Skeletal muscle satellite cell (primary cell): Measurements from ENCODE around the gene ASPG.

ENCODE experiments used
- H3K27me3 ChIP-seq: 2 replicates; pipeline ENCODE4 v1.7.0; 2013; ENCODE audit warnings: low read length; ENCODE audit not compliant: control insufficient read depth, insufficient read depth
- H3K36me3 ChIP-seq: 2 replicates; pipeline ENCODE4 v1.7.0; 2013; ENCODE audit warnings: mild to moderate bottlenecking, control low read depth, low read length; ENCODE audit not compliant: insufficient read depth
- H3K4me1 ChIP-seq: 2 replicates; pipeline ENCODE4 v1.7.0; 2013; ENCODE audit warnings: low read length; ENCODE audit not compliant: control insufficient read depth, insufficient read depth
- H3K4me2 ChIP-seq: 2 replicates; pipeline ENCODE4 v1.7.0; 2013; ENCODE audit warnings: mild to moderate bottlenecking, low read length
- H3K4me3 ChIP-seq: 2 replicates; pipeline ENCODE4 v1.7.0; 2013; ENCODE audit warnings: low read length
- H3K9ac ChIP-seq: 2 replicates; pipeline ENCODE4 v1.7.0; 2013; ENCODE audit warnings: mild to moderate bottlenecking, low read depth, low read length, moderate library complexity
- H3K9me3 ChIP-seq: replicated peaks from 2 replicates; pipeline ENCODE4 v1.7.0; 2013; ENCODE audit warnings: mild to moderate bottlenecking, control low read depth, low read length

The ASPG gene

GRCh38 chr14:104110491-104111209 is 25.1 kb downstream of the ASPG start:
- H3K9ac ChIP-seq = no peak overlapping the region
- H3K27me3 ChIP-seq = peaks cover 12% of the 10 kb centered on the region
- no peak overlapping the region for H3K4me2 ChIP-seq
- H3K4me3 ChIP-seq = no peak overlapping the region
- no peaks in the 10 kb centered on the region for H3K9me3 ChIP-seq
- no peaks in the 10 kb centered on the region for H3K4me1 ChIP-seq
- H3K36me3 ChIP-seq = no peaks in the 10 kb centered on the region

GRCh38 chr14:104111301-104112112 is 26.0 kb downstream of the ASPG start:
- Histone ChIP-seq H3K4me3 (no peak overlapping the region), H3K27me3 (peaks cover 20% of the 10 kb centered on the region), H3K9me3 (no peaks in the 10 kb centered on the region), H3K9ac (no peak overlapping the region), H3K4me1 (no peaks in the 10 kb centered on the region), H3K4me2 (no peak overlapping the region), H3K36me3 (no peaks in the 10 kb centered on the region)

DNA sequence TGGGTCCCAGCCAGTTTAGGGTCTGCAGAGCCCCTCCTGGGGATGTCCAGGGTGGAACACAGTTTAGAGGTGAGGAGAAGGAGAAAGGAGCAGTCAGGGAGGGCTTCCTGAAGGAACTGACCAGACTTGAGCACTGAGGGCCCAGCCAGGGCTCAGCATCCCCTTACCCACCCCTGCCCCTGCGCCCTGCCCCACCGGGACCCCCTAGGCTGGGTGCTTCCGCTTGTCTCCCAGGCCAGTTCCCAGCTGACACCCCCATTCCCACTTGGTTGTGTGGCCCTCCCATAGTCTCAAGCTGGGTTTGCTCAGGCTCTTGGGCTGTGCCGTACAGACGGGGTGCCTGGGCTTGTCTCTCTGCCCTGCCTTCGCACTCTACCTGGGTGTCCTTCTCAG is 26.6 kb downstream of the ASPG start:
- Histone ChIP-seq H3K27me3 (peaks cover 23% of the 10 kb centered on the region), H3K4me3 (no peak overlapping the region), H3K36me3 (no peaks in the 10 kb centered on the region), H3K4me1 (no peaks in the 10 kb centered on the region), H3K9me3 (no peaks in the 10 kb centered on the region), H3K9ac (no peak overlapping the region), H3K4me2 (no peak overlapping the region)

DNA sequence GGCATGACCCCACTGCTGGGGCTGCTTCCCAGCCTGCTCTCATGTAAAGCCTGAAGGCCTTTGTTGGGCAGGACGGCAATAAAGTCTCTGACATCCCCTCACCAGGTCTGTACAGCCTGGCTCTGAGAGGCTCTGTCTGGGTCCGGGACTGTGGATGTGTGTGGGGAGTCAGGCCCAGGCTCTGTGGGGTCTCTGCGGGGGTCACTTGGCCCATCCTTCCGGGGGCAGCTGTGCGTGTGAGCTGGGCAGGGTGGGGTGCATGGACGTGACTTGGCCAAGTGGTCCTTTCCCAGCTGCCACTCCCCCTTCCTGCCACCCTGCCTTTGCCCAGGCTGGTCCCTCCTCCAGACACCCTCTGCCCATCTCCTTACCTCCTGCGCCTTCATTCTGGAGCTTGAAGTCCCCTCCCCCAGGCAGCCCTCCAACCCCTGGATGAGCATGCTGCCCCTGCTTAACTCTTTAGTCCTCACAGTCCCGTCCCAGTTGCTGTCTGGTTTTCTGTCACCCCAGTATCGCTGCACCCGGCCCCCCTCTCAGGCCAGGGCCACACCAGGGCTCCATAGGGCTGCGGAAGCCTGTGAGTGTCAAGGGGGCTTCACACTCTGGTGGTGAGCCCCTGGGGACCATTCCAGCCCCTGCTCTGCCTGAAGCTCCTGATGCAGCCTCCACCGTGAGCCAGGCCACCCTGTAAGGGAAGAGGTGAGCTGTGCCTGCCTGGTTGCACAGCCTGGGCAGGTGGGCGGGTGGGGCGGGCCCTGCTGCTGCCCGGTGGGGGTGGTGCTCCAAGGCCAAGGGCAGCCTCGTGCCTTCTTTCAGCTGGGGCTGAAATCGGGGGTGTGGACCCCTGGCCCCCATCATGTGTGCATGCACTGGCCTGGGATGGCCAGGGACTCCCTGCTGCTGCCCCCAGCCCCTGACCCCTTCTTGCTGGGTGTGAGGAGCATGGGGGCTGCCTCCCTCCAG is 27.4 kb downstream of the ASPG start:
- no peaks in the 10 kb centered on the region for H3K9me3 ChIP-seq
- no peak overlapping the region for H3K9ac ChIP-seq
- peaks cover 29% of the 10 kb centered on the region for H3K27me3 ChIP-seq
- no peak overlapping the region for H3K4me2 ChIP-seq
- no peaks in the 10 kb centered on the region for H3K36me3 ChIP-seq
- H3K4me1 ChIP-seq = no peaks in the 10 kb centered on the region
- H3K4me3 ChIP-seq = no peak overlapping the region

DNA sequence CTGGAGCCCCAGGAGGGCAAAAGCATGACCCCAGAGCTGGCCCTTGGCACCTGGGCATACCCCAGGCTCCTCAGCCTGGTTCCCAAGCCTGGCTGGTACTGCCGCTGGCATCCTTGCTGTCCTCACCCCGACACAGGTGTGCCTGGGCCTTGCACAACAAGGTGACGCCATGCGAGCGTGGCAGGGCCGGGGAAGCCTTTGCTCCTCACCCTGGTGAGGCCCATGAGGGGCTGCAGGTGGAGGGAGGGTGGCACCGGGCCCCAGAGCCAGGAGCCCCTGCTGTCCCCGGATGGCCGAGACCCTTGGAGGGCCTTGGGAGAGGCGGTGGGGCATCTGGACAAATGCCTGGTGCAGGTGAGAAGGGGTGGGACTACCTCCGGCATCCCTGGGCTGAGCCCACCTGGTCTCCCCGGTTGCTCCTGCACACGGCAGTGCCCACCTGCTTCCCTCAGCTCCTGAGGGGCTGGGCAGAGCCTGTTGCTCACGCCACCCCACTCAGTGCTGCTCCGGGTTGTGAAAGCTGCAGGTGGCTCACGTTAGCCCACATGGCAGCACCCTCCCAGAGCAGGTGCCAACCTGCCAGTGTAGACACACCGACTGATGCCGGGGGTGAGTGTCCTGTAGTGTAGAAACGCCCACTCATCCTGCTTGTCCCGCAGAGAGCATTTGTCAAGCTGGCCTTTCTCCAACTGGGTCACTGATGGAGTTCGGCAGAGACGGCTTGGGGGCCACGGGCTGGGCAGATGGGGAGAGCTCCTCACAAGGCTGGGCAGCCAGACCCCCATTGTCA is 28.3 kb downstream of the ASPG start:
- Histone ChIP-seq H3K4me1 (no peaks in the 10 kb centered on the region), H3K36me3 (no peaks in the 10 kb centered on the region), H3K27me3 (peaks cover 38% of the 10 kb centered on the region), H3K9me3 (no peaks in the 10 kb centered on the region), H3K9ac (no peak overlapping the region), H3K4me2 (no peak overlapping the region), H3K4me3 (no peak overlapping the region)

- H3K27me3 ChIP-seq = peaks cover 43% of the 10 kb centered on the region
- no peaks in the 10 kb centered on the region for H3K36me3 ChIP-seq
- H3K4me2 ChIP-seq = no peak overlapping the region
- no peak overlapping the region for H3K9ac ChIP-seq
- no peaks in the 10 kb centered on the region for H3K4me1 ChIP-seq
- H3K4me3 ChIP-seq = no peak overlapping the region
- no peaks in the 10 kb centered on the region for H3K9me3 ChIP-seq
Observed at GRCh38 chr14:104114421-104115130, 29.1 kb downstream of the ASPG start.

DNA sequence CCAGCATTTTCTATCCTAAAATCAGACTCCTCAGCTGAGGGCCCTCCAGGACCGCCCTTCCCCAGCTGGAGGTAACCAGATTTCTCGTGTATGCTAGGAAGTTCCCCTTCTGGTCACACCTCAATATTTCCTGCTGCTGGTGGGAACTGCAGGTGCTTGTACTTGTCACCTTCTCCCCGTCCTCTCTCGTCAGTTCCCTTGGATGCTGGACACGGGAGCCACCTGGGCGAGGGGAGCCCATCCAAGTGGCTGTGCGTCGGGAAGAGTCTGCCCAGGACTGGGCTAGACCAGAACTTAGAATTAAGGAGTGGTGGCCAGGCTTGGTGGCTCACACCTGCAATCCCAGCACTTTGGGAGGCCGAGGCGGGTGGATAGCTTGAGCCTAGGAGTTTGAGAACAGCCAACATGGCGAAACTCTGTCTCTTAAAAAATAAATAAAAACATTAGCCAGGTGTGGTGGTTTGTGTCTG is 29.7 kb downstream of the ASPG start:
- Histone ChIP-seq H3K4me2 (no peak overlapping the region), H3K9ac (no peak overlapping the region), H3K4me3 (no peak overlapping the region), H3K27me3 (peaks cover 48% of the 10 kb centered on the region), H3K9me3 (no peaks in the 10 kb centered on the region), H3K36me3 (no peaks in the 10 kb centered on the region), H3K4me1 (no peaks in the 10 kb centered on the region)

GRCh38 chr14:104115691-104116287 is 30.3 kb downstream of the ASPG start:
- H3K27me3 ChIP-seq = peaks cover 52% of the 10 kb centered on the region
- no peak overlapping the region for H3K4me3 ChIP-seq

DNA sequence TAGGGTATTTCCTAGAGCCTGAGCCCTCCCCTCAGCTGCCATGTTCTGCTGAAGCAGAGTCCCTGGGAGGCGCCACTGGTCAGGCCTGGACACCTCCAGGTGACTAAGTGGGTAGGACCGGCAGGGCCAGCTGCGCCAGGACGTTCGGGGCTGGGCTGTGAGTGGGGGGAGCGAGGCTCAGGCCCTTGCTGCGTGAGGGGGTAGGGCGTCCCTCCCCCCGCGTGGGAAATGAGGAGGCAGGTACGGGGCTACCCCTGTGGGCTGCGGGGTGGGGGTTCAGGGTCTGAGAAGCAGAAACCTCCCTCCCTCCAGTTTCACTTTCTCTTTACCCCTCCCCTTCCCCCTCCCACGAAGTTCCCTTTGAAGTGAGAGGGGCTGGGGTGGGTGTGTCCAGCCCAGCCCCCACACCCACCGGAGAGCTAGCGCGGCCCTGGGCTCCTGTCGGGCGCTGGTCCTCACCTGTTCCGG is 30.8 kb downstream of the ASPG start:
- Histone ChIP-seq H3K4me2 (peak overlapping the region; percentile 47), H3K4me1 (no peaks in the 10 kb centered on the region), H3K27me3 (peaks cover 57% of the 10 kb centered on the region), H3K4me3 (no peak overlapping the region), H3K9me3 (no peaks in the 10 kb centered on the region), H3K9ac (no peak overlapping the region), H3K36me3 (no peaks in the 10 kb centered on the region)

More at GRCh38 chr14:104115691-104116287, 30.3 kb downstream of the ASPG start:
- Histone ChIP-seq H3K9me3 (no peaks in the 10 kb centered on the region), H3K36me3 (no peaks in the 10 kb centered on the region), H3K9ac (no peak overlapping the region), H3K4me2 (no peak overlapping the region), H3K4me1 (no peaks in the 10 kb centered on the region)
